Erythroblast (primary cell): ENCODE measurements around the gene PTPRN2.

Source experiments
- GATA1 ChIP-seq: IDR thresholded peaks from 2 replicates; pipeline ENCODE4 v1.6.1; 2011; ENCODE audit warnings: low read depth, mild to moderate bottlenecking, control low read depth, low read length, moderate library complexity
- POLR2A ChIP-seq: IDR thresholded peaks from 2 replicates; pipeline ENCODE4 v1.6.1; 2011; ENCODE audit warnings: mild to moderate bottlenecking, low read length

GRCh38 chr7:157528785-157529341 lies 1058.8 kb downstream of the PTPRN2 start:
- no peak for TF ChIP-seq POLR2A
- no peak for TF ChIP-seq GATA1
